GM11168 (cell line): ENCODE measurements around the gene C2CD2.
"Not testable (repeated sequence)": the region's sequence is repeated elsewhere in the genome, so short reads cannot be mapped to it uniquely, and the experiment has no call there.

Source experiments
- in situ Hi-C: fragments of 300-500 bp; cut with MboI; formaldehyde crosslinking; loops from one replicate; pipeline ENCODE4 v1.12.0; 2022; ENCODE audit warnings: low sequenced_read_pairs; ENCODE audit not compliant: unreplicated experiment

The C2CD2 gene

DNA sequence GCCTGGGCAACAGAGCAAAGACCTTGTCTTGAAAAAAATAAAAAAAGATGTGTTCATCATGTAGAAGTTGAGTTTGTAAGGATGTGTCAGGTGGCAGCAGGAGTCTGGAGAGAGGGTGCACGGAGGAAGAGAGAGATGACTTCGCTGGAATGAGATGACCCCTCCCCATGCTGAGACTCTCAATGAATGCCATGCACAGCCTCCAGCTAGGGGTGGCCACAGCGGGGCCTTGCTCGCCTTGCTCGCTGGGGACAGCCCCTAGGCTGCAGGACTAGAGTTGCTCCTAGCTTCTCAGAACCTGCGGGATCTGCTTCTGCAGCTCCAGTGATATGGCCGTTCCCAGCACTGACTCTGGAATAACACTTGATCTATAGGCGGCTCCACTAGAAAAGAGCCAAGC lies 6.6 kb upstream of the C2CD2 start:
- in situ Hi-C loops, result no loop called here

DNA sequence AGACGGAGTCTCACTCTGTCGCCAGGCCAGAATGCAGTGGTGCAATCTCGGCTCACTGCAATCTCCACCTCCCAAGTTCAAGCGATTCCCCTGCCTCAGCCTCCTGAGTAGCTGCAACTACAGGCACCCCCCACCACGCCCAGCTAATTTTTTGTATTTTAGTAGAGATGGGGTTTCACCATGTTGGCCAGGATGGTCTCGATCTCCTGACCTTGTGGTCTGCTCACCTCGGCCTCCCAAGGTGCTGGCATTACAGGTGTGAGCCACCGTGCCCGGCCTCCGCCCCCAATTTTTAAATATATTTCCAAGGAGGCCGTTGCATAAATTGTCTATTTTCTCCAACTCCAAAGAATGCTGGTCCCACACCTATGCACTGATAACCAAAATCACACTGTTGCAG lies 5.9 kb upstream of the C2CD2 start:
- in situ Hi-C loops, result not testable (repeated sequence)

DNA sequence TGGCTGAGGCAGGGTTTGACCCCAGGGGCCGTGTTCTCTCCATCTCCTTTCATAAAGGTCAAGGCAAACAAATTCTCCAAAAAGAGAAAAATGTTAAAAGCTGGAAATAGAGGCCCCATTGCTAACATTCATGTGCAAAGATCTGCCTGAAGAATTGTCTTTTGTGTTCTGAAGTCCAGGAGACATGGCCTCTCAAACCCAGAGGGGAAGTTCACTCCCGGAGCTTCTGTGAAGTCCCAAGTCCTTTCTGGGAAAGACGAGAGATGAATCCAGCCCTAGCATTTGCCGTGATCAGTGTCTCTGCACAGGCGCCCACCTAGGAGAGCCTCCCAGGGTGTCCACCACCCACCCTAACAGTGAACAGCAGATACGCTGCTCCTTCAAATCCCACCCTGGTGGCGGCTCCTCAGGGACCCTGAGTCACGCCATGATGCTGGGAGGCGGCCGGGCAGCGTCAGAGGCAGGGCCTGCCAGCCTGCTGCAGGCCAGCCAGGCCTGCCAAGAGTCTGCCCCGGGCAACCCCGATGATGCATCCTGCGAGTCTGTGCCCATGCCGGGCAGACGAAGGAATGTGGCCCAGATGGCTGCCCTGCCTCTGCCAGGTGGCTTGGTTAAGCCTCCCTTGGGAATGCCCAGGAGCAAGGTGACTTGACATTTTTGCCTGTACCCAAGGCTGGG lies 5.2 kb upstream of the C2CD2 start:
- in situ Hi-C loops, result no loop called here

DNA sequence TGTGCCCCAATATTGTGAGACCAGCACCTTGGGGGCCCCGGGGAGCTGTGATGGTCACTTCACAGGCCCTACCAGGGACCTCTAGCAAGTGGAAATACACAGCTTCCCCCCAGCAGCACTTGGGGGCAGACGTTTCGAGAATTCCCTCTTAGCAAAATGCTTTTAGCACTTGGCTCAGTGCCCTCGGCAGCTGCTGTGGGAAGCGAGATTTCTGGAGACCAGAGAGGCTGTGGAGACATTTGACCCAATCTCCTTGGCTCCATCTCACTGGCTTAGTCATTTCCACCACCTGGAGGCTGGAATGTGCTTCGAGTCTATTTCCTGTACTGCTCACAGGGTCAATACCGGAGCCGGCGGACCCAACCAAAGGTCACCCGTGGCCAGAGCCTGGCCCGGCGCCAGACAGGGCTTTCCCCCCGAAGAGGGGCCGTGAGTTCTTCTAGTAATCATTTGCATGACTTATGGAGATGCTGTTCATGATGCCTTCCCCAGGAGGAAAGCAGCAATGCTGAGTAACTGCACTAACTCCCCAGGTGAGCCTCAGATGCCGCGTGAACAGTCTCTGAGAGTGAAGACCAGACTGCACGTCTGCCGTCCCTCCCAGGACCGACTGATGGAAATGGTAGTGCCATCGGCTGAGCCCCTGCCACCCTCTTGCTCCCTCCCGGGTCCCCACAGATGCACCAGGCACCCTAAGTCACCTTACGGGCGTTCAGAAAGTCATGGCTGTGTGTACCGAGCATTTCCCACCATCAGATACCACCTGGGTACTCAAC lies 4.4 kb upstream of the C2CD2 start:
- in situ Hi-C loops, result no loop called here

DNA sequence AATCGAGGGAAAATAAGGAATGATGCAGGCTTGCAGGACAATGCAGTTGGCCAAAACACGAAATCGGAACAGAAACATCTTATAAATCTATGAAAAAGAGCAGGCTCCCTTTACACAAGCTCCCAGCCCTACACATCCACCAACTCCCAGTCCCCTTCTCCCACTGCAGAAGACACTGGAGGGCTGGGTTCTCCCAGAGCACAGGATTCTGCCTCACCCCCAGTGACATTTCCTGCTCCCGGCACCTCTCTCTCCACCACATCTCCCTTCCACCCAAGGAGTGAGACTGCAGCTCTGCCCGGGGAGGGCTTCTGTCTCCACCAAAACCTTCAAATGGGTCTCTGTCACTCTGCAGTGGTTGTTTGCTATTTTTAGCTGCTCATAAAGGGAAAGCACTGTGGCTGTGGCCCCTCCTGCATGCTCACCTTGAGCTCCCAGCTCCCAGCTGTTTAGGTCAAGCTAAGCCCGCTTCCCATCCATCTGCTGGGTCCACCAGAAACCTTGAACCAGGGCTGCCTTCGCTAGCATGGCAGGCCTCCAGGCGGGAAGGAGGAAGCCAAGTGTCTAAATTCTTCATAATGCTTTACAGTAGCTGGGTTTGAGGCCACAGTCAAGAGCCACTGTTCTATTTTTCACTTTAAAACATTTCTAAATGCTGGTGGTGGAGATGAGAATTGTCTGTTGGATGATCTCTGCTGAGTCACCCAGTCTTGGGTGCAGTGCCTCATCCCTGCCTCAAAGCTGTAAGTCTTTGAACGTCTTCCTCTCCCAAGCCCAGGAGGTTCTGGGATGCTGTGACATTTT lies 3.3 kb upstream of the C2CD2 start:
- in situ Hi-C loops, result no loop called here

DNA sequence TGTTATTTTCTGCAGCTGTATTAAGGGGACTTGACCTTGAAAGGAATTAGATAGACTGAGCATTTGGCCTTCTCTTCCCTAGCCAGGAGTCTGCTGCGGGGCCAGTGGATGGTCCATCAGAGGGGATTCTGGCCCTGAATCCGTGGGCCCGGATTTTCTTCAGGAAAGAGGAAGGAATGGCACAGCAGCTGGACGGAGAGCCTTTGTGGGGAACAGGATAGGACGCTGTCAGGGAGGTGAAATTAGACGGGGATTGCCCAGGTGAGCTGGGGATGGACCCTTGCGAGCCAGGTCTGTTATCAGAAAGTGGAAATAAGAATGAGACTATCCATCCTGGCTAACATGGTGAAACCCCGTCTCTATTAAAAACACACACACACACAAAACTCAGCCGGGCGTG lies 1.7 kb upstream of the C2CD2 start:
- in situ Hi-C loops, result no loop called here

DNA sequence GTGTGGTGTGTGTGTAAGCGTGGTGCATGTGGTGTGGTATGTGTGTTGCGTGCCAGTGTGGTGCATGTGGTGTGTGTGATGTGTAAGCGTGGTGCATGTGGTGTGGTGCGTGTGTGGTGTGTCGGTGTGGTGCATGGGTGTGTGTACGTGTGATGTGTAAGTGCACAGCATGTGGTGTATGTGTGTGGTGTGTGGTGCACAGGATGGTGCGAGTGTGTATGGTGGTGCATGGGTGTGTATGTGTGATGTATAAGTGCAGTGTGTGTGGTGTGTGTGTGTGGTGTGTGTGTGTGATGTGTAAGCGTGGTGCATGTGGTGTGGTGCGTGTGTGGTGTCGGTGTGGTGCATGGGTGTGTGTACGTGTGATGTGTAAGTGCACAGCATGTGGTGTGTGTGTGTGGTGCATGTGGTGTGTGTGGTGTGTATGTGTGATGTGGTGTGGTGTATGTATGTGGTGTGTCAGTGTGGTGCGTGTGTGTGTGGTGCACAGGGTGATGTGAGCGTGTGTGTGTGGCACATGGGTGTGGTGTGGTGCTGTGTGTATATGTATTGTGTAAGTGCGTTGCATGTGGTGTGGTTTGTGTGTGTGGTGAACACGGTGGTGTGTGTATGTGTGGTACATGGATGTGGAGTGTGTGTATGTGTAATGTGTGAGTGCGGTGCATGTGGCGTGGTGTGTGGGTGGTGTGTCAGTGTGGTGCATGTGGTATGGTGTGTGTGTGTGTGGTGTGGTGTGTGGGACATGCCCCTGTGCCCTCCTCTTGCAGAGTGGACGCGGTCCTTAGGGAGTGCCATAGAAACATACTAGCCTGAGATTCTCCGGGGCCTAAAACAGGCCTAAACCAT lies 1.1 kb upstream of the C2CD2 start:
- in situ Hi-C loops, result no loop called here

DNA sequence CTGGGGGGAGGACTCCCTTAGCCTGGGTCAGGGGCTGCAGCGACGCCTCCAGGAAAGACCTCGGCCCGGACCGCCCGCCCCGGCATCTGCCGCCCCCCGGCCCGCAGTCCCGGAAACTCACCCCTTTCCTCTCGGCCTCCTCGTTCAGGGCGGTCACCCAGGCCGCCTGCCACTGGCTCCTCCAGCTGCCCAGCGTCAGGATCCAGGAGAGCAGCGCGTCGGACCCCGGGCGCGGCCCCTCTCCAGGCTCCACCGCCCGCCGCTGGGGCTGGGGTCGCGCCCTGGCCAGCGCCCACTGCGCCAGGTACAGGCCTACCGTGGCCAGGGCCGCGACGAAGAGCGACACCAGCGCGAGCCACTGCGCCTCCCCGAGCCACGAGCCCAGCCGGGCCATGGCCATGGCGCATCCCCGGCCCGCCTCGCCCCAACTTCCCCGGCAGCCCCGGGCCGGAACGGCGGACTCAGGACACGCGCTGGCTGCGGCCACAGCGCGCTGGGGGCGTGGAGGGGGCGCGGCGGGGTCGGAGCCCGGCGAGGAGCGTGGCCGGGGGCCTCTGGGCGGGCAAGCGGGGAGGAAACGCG lies 478 bp downstream of the C2CD2 start:
- in situ Hi-C loops, result no loop called here

DNA sequence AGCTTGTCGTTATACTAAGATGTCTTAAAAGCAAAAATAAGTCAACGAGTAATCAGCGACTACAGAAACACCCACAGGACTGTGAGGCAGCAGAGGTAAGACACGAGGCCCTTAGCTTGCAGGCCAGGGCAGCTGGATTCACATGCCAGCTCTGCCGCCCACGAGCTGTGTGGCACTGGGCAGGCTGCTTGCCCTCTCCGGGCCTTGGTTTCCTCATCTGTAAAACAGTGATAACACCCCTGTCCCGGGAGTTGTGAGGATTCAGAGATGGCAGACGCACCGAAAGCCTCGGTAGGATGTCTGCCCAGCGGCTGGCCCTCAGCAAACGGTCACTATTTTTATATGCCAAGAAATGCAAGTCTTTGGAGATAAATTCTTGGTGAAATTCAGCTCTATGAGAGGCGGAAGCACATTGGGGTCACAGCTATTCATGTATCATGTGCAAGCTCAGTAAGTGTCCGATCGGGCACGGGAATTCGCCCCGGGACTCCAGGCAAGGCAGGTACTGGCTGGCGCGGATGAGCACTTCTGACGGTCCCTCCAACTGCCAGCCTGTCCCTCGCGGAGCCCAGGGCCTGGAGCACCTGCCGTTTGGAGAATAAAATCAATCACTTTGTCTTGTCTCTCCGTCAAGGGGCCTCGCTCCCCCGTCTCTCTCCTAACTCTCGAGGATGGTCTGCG lies 1.1 kb downstream of the C2CD2 start:
- in situ Hi-C loops, result no loop called here

DNA sequence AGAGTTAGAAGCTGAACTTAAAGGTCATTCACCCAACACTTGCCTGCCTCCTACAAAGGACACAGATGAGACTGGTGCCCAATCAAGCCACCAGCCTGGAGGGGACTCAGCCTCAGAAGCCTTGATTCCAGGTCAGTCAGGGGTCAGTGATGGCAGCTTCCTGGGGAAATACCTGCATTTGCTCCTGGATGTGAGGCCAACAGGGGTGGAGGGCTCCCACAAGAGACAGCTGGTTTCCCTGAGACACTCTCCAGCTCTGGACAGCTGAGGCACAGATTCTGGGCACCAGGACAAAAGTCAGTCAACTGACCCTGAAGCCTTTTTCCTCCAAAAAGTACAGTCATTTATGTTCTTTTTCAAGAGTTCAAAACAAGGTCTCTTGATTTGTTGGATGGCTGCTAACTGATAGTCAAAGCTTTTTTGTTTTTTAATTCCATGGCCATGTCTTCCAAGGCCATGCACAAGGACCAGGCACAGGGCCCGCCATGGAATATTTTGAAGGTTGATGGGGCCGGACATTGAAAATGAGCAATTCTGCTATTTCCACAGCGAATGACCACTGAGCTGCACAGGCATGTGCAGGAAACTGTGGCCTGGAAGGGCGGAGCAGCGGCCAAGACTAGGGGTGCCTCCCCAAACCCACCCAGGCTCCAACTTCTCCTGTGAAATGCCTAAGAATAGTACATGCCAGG lies 1.8 kb downstream of the C2CD2 start:
- in situ Hi-C loops, result no loop called here

DNA sequence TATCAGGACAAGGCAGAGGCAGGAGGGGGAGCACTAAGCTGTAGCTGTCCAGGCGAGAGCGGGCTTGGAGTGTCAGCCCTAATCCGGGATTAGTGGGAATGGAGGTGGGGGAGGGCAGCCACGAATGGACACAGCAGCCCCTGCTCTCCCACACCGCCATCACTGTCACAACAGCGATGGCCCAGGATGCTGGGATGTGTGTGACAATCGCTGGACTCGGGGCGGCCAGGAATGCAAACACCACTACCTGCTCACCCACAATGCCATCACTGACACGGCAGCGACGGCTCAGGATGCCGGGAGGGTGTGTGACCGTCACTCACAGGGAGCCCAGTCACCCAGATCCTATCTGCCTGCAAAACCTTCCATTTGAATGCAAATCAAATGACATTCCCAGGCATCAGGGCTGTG lies 2.9 kb downstream of the C2CD2 start:
- in situ Hi-C loops, result no loop called here

DNA sequence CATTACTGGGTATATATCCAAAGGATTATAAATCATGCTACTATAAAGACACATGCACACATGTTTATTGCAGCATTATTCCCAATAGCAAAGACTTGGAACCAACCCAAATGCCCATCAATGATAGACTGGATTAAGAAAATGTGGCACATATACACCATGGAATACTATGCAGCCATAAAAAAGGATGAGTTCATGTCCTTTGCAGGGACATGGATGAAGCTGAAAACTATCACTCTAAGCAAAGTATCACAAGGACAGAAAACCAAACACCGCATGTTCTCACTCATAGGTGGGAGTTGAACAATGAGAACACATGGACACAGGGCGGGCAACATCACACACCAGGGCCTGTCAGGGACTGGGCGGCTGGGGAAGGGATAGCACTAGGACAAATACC lies 4.2 kb downstream of the C2CD2 start:
- in situ Hi-C loops, result not testable (repeated sequence)

DNA sequence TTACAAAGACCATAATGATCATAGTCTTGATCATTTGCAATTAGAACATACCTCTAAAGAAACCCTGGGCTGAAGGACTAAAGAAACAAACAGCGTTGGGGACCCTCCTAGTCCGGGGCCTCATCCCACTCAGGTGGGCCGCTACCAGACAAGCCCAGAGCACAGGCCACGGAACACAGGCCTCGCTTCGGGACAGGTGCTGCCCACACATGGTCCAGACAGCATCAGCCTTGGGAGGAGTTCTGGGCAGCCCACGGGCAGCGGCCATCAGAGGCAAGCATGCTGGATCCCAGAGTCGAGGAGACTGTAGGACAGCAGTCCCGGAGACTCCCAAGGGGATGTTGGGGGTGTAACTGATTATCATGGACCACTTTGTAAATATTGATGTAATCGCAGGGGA lies 4.9 kb downstream of the C2CD2 start:
- in situ Hi-C loops, result no loop called here

DNA sequence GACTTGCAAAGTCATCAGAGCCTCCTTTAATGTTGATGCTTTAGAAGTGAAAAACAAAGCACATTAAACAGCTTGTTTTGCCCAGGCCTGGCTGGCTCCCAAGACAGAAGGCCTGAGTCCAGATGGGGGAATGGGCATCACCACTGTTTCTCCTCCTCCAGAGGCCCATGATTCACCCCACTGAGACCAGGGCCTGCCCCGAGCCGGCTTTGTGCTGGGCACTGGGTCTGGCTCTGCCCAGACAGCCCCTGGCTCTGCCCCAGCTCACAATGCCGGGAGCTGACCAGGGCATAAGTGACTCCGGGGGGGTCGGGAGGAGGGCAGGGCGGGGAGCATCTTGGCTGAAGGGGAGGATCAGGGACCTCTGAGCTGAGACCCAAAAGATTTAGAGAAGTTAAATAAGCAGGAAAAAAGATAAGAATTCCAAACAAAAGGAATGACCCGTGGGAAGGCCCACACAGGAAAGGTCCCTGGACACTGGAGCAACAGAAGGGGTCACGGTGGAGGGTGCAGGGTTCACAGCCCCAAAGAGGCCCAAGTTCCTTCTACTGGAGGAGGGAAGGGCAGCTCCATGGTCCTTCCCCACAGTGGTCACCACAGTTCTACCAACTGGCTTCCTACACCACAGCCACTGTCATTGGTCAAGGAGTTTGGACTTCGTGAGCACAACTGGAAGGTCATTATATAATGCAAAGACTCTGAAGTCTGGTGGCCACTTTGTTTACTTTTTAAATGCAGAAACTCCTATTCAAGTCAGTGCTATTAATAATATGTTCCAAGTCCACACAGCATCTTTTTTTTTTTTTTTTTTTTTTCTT lies 5.5 kb downstream of the C2CD2 start:
- in situ Hi-C loops, result no loop called here

DNA sequence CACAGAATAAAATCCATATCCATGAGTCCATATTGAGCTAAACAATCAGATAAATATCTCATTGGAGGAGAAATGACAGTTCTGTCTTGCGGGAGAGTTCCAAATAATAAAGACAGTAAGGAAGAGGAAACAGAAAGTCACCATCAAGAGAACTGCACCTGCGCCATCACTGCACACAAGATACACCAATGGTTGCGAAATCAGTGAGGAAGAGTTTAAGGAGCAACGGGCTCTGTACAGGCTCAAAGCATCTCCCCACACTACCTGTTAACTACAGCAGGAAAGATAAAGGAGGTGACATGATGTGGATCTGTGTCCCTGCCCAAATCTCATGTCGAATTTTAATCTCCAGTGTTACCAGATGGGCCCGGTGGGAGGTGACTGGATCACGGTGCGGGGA lies 7.8 kb downstream of the C2CD2 start:
- in situ Hi-C loops, result no loop called here

DNA sequence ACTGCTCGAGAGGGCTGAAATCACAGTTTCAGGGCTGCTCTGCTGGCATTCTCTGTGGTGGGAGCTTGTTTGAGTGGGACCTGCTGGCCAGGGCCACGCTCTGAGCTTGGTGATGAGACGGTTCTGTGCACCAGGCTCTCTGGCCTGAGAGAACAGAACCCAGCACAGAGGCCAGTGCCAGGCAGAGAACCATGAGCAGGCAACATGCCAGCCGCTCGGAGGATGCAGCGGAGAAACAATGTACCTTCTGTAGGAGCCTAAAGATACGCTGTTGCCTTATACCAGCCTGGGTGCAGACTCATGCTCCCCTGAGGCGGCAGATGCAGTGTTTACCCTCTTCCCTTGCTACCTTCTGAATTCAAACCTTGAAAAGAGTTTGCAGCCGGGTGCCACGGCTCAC lies 10.0 kb downstream of the C2CD2 start:
- in situ Hi-C loops, result no loop called here

DNA sequence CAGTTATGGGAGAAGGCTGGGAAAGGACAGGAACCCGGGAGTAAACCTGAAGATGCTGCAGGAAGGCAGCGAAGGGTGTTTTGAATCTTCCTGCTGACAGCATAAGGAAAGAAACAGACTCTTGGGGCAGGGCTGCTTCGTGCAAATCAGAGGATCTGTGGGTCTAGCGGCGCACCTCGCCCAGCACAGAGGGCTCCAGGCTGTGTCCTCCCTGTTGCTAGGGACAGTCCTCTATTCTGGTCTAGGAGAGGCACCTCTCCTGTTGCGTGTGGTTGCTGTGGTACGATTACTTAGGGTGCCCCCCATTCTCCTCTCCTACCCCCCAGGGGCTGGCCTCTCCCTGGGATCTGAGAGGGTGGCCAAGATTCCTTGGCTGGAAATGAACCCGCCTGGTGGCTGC lies 11.4 kb downstream of the C2CD2 start:
- in situ Hi-C loops, result no loop called here

DNA sequence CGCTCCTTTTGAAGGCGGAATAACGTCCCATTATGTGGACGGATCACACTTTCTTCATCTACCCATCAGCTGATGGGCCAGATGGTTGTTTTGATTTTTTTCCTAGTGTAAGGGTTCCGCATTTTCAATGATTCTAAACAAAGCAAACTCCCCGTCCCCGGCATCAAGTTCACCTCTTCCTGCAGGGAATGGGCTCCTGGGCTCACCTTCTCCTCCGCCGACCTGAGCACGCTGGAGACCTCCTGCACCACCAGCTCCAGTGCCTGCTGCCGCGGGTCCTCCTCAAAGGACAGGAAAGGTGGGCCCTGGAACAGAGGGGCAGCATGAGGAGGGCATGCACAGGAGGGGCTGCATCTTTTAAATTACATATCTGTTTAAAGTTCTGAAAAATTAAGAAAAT lies 11.9 kb downstream of the C2CD2 start:
- in situ Hi-C loops, result no loop called here
